K562 (cell line): ENCODE results near the gene UBA52. TPM values are rescaled to one million over a fixed set of nuclear protein-coding genes. Genes with fewer than 3 reads are reported as not detected.
A peak's percentile ranks its signal among the peaks of the same experiment; 100 is the strongest.

ENCODE experiments used
- ATAC-seq: fragments of 200-7000 bp; cut with Tn5 transposase; 3 replicates; pipeline ENCODE4 v1.9.1; 2020; ENCODE audit warnings: moderate library complexity
- BruUV-seq: library from RNA; stranded (reverse); fragments of 400-500 nt; replicated peaks from 2 replicates; lab custom pipeline; 2021; lab: Mats Ljungman, UMichigan
- CTCF ChIA-PET: fragments of 300-600 bp; formaldehyde crosslinking; extraction: SDS; loops from one replicate; lab custom pipeline; 2021; ENCODE audit warnings: low intra/inter-chr PET ratio; lab: Yijun Ruan, JAX
- POLR2A ChIA-PET: fragments of 300-600, 350-650 bp; sonication (Branson Sonifier 250); formaldehyde crosslinking; extraction: SDS; loops from one replicate; lab custom pipeline; 2021; ENCODE audit warnings: antibody characterized with exemption, inconsistent platforms; lab: Yijun Ruan, JAX
- DNase-seq, 4 experiments: peaks; one replicate each; pipeline versions ENCODE4 v3.0.0 to v3.0.0-alpha.2; 2011 to 2018; ENCODE audit warnings: low spot score in 3 of 4, mixed read lengths in 3 of 4; ENCODE audit errors: extremely low read depth in 1 of 4
- FAIRE-seq: peaks from 2 replicates; lab custom pipeline; 2011; peaks lifted over from hg19 to GRCh38; lab: Jason Lieb, UNC
- H2AFZ ChIP-seq: 2 replicates; pipeline ENCODE4 v1.6.0; 2011; ENCODE audit warnings: low read depth, low read length, control low read depth, inconsistent platforms
- H3K27ac ChIP-seq: fragments of 200-600 bp; 3 replicates; pipeline ENCODE4 v1.8.0; 2011; ENCODE audit warnings: low read depth, mild to moderate bottlenecking, control low read depth, inconsistent platforms, low read length, moderate library complexity, mixed read lengths; ENCODE audit errors: extremely low read depth
- H3K27me3 ChIP-seq, 2 experiments: fragments of 300-600 bp in 1 of 2; 2 replicates in 1 of 2; 3 replicates in 1 of 2; pipeline versions ENCODE4 v1.6.0 to v1.8.0; 2011; ENCODE audit warnings: inconsistent platforms in 2 of 2, low read length in 2 of 2, mild to moderate bottlenecking in 1 of 2, mixed read lengths in 1 of 2, moderate library complexity in 1 of 2; ENCODE audit not compliant: control insufficient read depth in 2 of 2, insufficient read depth in 2 of 2
- H3K36me3 ChIP-seq: fragments of 300-600 bp; 3 replicates; pipeline ENCODE4 v1.8.0; 2011; ENCODE audit warnings: mild to moderate bottlenecking, low read length, inconsistent platforms; ENCODE audit not compliant: control insufficient read depth, insufficient read depth
- H3K4me1 ChIP-seq, 2 experiments: fragments of 200-600 bp in 1 of 2; replicated peaks in 1 of 2; 2 replicates in 1 of 2; 3 replicates in 1 of 2; pipeline versions ENCODE4 v1.5.1 to v1.8.0; 2011; ENCODE audit warnings: inconsistent platforms in 2 of 2, low read length in 2 of 2, mild to moderate bottlenecking in 1 of 2, mixed read lengths in 1 of 2, moderate library complexity in 1 of 2; ENCODE audit not compliant: control insufficient read depth in 2 of 2, insufficient read depth in 2 of 2
- H3K4me2 ChIP-seq: 2 replicates; pipeline ENCODE4 v1.6.1; 2011; ENCODE audit warnings: low read length, control low read depth, inconsistent platforms, mixed read lengths; ENCODE audit not compliant: insufficient read depth
- H3K4me3 ChIP-seq: fragments of 200-600 bp; sonication (generic), shearing (Covaris generic); 2 replicates; pipeline ENCODE4 v1.5.1; 2016; ENCODE audit warnings: control low read depth, inconsistent platforms
- H3K79me2 ChIP-seq: fragments of 200-600 bp; 3 replicates; pipeline ENCODE4 v1.8.0; 2011; ENCODE audit warnings: low read length, inconsistent platforms; ENCODE audit not compliant: control insufficient read depth, insufficient read depth
- H3K9ac ChIP-seq, 2 experiments: 2 replicates each; pipeline versions ENCODE4 v1.6.0 to v1.6.1; 2011; ENCODE audit warnings: low read depth in 2 of 2, low read length in 2 of 2, control low read depth in 1 of 2, inconsistent platforms in 1 of 2, mild to moderate bottlenecking in 1 of 2, mixed read lengths in 1 of 2; ENCODE audit not compliant: insufficient read depth in 1 of 2
- H3K9me1 ChIP-seq: one replicate; pipeline ENCODE4 v1.6.0; 2011; ENCODE audit warnings: inconsistent platforms, mild to moderate bottlenecking, low read length, moderate library complexity; ENCODE audit not compliant: control insufficient read depth, insufficient read depth
- H3K9me3 ChIP-seq: replicated peaks from 2 replicates; pipeline ENCODE4 v1.5.1; 2011; ENCODE audit warnings: low read depth, low read length, inconsistent platforms; ENCODE audit not compliant: control insufficient read depth, insufficient read depth
- H4K20me1 ChIP-seq: replicated peaks from 2 replicates; pipeline ENCODE4 v1.6.1; 2011; ENCODE audit warnings: low read length, inconsistent platforms, mixed read lengths; ENCODE audit not compliant: control insufficient read depth, insufficient read depth
- ADNP ChIP-seq: fragments of 200-800 bp; sonication (Bioruptor generic); IDR thresholded peaks from 2 replicates; pipeline ENCODE4 v1.6.1; 2016; ENCODE audit warnings: missing genetic modification characterization, missing compliant biosample characterization
- CHD2 ChIP-seq: IDR thresholded peaks from 2 replicates; pipeline ENCODE4 v1.6.1; 2011; ENCODE audit warnings: low read depth, low read length
- ESRRA ChIP-seq: fragments of 450-650 bp; IDR thresholded peaks from 2 replicates; pipeline ENCODE4 v1.6.1; 2014; ENCODE audit warnings: low read depth, mild to moderate bottlenecking, moderate library complexity, borderline replicate concordance
- KAT7 ChIP-seq: sonication (generic); formaldehyde crosslinking; IDR thresholded peaks from 2 replicates; pipeline ENCODE4 v1.8.0; 2022; ENCODE audit warnings: missing genetic modification reagents, mild to moderate bottlenecking, borderline replicate concordance
- KDM1A ChIP-seq, 2 experiments: fragments of 450-650 bp; IDR thresholded peaks; 2 replicates each; pipeline ENCODE4 v1.6.1; 2016; ENCODE audit warnings: mild to moderate bottlenecking in 2 of 2
- POLR2H ChIP-seq: IDR thresholded peaks from 2 replicates; pipeline ENCODE4 v1.6.1; 2016; ENCODE audit warnings: missing genetic modification characterization, low read depth, mild to moderate bottlenecking, control low read depth, missing compliant biosample characterization, moderate library complexity
- PRMT5 ChIP-seq: sonication (generic); formaldehyde crosslinking; IDR thresholded peaks from 2 replicates; pipeline ENCODE4 v1.5.0; 2020; ENCODE audit warnings: missing genetic modification reagents
- RAD51 ChIP-seq: fragments of 450-650 bp; IDR thresholded peaks from 2 replicates; pipeline ENCODE4 v1.7.1; 2016; ENCODE audit warnings: low read depth, mild to moderate bottlenecking, borderline replicate concordance
- RBM25 ChIP-seq: fragments of 200-400 bp; formaldehyde crosslinking; IDR thresholded peaks from 2 replicates; pipeline ENCODE4 v1.6.1; 2018; ENCODE audit warnings: low read length, low read depth, moderate library complexity; ENCODE audit not compliant: severe bottlenecking
- SMAD4 ChIP-seq: fragments of 250-450 bp; sonication (Bioruptor Pico); conservative IDR thresholded peaks from 2 replicates; pipeline ENCODE4 v1.8.0; 2021; ENCODE audit warnings: inconsistent platforms, mild to moderate bottlenecking, moderate library complexity
- STAT5B ChIP-seq: fragments of 250-450 bp; sonication (Bioruptor Pico); IDR thresholded peaks from 2 replicates; pipeline ENCODE4 v1.8.0; 2021; ENCODE audit warnings: mild to moderate bottlenecking, inconsistent platforms
- ZFP36 ChIP-seq: fragments of 150-350 bp; IDR thresholded peaks from 2 replicates; pipeline ENCODE4 v1.6.1; 2018; ENCODE audit warnings: low read length, low read depth; ENCODE audit not compliant: partially characterized antibody
- ZKSCAN1 ChIP-seq: fragments of 150-350 bp; IDR thresholded peaks from 2 replicates; pipeline ENCODE4 v1.6.1; 2016; ENCODE audit warnings: low read depth, low read length
- ZNF121 ChIP-seq: sonication (generic); formaldehyde crosslinking; conservative IDR thresholded peaks from 2 replicates; pipeline ENCODE4 v1.8.0; 2022; ENCODE audit warnings: missing genetic modification reagents
- ZNF57 ChIP-seq: fragments of 450-650 bp; formaldehyde crosslinking; IDR thresholded peaks from 2 replicates; pipeline ENCODE4 v1.4.0; 2020; ENCODE audit warnings: mild to moderate bottlenecking, moderate library complexity
- WGBS: fragments of 100-300 bp; shearing (Covaris generic); methylation state at CpG from one replicate; pipeline ENCODE4 v1.1.6; 2016; ENCODE audit warnings: low coverage, mixed read lengths; ENCODE audit not compliant: insufficient coverage; ENCODE audit errors: missing lambda C conversion rate; 5-methylcytosine and 5-hydroxymethylcytosine counted together
- in situ Hi-C: fragments of 300-500 bp; cut with MboI; formaldehyde crosslinking; loops from 4 replicates; pipeline ENCODE4 v1.15.0; 2018; ENCODE audit warnings: inconsistent platforms, mixed read lengths
- intact Hi-C: fragments of 100-400 bp; cut with micrococcal nuclease; formaldehyde crosslinking; loops from 2 replicates; pipeline ENCODE4 v1.14.2; 2022
- polyA plus RNA-seq, 8 experiments: library from polyadenylated mRNA; depleted of rRNA in 4 of 8; stranded (reverse) in 5 of 8; unstranded in 3 of 8; fragments of >200 nt; fragmentation: Nextera tagmentation in 2 of 8; fragmentation: Illumina TruSeq in 1 of 8; extraction: Ambion mirVana in 2 of 8; extraction: Trizol in 1 of 8; gene quantifications; 2 replicates each; pipeline versions ENCODE4 v1.2.1 to v1.2.3, GENCODE V29; 2011 to 2014; ENCODE audit warnings: inconsistent platforms in 1 of 8, missing spikeins in 1 of 8
- total RNA-seq, 7 experiments: library from RNA; depleted of rRNA in 6 of 7; stranded (reverse); fragments of >200 nt in 6 of 7; fragmentation: Illumina TruSeq in 2 of 7; extraction: Trizol in 2 of 7; gene quantifications; 2 replicates each; pipeline versions ENCODE4 v1.2.1 to v1.2.3, GENCODE V29; 2011 to 2021; ENCODE audit warnings: low replicate concordance in 1 of 7
- TF ChIP-seq, protein P1 (sequence below): sonication (generic); formaldehyde crosslinking; IDR thresholded peaks from 2 replicates; pipeline ENCODE4 v1.8.0; 2022; ENCODE audit warnings: mild to moderate bottlenecking, missing genetic modification reagents
- TF ChIP-seq, protein P2 (sequence below): fragments of 250-450 bp; sonication (Bioruptor Pico); IDR thresholded peaks from 2 replicates; pipeline ENCODE4 v1.8.0; 2022; ENCODE audit warnings: moderate library complexity, mild to moderate bottlenecking, inconsistent platforms

The UBA52 gene
- total and polyA plus RNA-seq, 9 of the 15 experiments (the other 6 are each of a cell fraction or from before 2014, with no cell fraction given) = 1,110 to 2,751 (median 1,733) TPM

DNA sequence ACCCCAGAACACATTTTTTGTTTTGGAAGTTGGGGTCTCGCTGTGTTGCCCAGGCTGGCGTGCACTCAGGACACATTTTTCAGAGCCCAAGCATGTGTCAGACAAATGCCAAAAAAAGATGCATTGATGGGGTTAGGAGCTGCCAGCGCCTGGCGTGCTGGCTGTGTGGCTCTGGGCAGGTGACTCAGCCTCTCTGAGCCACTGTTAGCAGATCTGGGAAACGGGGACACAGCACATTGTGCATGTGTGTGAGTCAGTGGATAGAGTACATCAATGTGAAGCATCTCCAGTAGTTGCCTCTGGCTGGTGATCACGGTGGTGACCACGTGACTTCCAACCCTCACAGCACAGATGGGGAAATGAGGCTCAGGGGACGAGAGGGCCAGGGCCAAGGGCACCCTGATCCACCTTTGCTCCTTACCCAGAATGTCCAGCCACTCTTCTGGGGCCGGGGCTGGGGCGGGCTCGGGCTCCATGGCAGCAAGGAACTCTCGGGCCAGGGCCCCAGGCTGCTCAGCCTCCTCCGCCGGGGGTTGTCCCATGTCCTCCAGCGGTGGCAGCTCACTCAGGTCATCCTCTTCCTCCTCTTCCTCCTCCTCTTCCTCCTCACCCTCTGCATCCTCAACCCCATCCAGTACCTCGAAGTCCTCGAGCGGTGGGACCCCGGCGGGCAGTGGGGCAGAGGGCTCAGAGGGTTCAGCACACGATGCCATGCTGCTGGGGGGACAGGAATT, 30.2 kb upstream of the UBA52 start (continued):
- TF ChIP-seq ZFP36 (peak; percentile 85), ZNF121 (peak; percentile 92), RAD51 (peak; percentile 25; the same call in 1 of the 2 replicates), STAT5B (CRISPR knock-in tag) (no peak), SMAD4 (CRISPR knock-in tag) (no peak)

DNA sequence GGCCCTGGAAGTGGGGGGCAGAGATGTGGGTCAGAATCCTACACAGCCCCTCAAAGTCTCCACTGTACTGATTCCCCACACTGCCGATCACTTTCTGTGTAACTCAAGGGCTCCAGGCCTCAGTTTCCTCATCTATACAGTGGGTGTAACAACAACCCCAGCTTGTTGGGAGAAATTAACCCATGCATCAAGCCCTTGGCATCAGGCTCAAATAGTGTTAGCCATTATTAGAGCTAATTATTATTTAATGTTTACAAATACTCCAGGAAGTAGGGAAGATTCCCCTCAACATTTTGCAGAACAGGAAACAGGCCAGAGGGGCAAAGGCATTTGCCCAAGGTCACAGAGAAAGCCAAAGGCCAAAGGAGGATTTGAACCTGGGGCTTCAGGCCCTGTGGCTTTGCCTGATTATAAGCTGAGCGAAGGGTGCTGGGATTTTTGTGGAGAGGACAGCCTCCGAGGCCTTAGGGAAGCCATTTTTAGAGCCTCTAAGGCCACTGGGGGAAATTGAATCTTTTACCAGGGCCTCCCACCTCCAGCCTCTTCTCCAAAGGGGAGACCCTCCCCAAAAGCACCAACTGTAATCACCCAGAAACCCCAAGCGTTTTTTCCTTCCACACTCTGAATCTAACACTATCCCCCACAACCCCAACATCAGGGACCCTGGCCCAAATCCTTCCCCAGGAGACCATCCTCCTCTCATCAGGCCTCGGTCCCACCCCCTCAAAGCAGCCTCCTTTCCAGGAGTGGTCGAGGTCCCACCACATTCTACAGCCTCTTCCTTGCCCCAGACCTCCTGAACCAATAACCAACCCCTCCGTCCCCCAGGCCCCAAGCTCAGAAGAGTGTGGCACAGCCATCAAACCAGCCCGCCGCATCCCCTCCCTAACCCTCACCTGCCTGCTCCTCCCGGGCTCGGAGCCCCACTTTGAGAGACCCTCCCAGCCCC, 29.4 kb upstream of the UBA52 start:
- Histone ChIP-seq H3K9me1 (no peaks in the 10 kb centered on the region), H3K9ac (peak overlapping the region; percentile 76 to 97), H3K4me1 (peaks cover 18 to 46% of the 10 kb centered on the region in 2 experiments), H4K20me1 (peaks cover 3% of the 10 kb centered on the region; the same call in 1 of the 2 replicates), H3K27ac (peak overlapping the region; percentile 75), H3K36me3 (peaks cover 43% of the 10 kb centered on the region), H3K9me3 (no peaks in the 10 kb centered on the region), H3K27me3 (no peaks in the 10 kb centered on the region), H2AFZ (0 out of 2 replicates have a peak overlapping the region, but pooled peaks have one; percentile 26), H3K79me2 (peaks cover 21% of the 10 kb centered on the region), H3K4me3 (peak overlapping the region; percentile 68), H3K4me2 (peak overlapping the region; percentile 91)
- intact Hi-C loops (loop anchor here (5.0 kb wide), 1 partner anchor 135 kb away; no protein-coding TSS in a partner anchor), in situ Hi-C loops (no loop called here)
- POLR2A ChIA-PET = interaction anchor here (0.6 to 2.7 kb wide), 9 partner anchors 8 to 48 kb away, joined by 3 to 11 read pairs (median 4); partner anchors contain the start of genes ELL and KXD1
- ATAC-seq (no peak), FAIRE-seq (no peak), DNase-seq (peak in 2 of 4 experiments; percentile 16 to 41)
- BruUV-seq = TSS peak; percentile 40
- CTCF ChIA-PET = interaction anchor here (0.6 kb wide), 1 partner anchor 396 kb away, joined by 9 read pairs; no protein-coding TSS in a partner anchor
- 18% methylated on average over 7 of the region's 11 CpGs for WGBS
- TF ChIP-seq CHD2 (no peak), ADNP (peak; percentile 38; the same call in 1 of the 2 replicates), RBM25 (peak; percentile 50), ZKSCAN1 (no peak), KDM1A (IDR thresholded peaks at IDR 0.05) (peak in 1 of 2 experiments; percentile 61; a peak in 2 of 4 replicates), ZNF57 (CRISPR knock-in tag) (no peak), PRMT5 (CRISPR knock-in tag) (no peak), POLR2H (tag) (no peak), KAT7 (CRISPR knock-in tag) (no peak), SMAD4 (CRISPR knock-in tag) (0 out of 2 replicates have a peak, but pooled peaks have one; percentile 30), ESRRA (peak; percentile 44)
- TF ChIP-seq, protein P1, sequence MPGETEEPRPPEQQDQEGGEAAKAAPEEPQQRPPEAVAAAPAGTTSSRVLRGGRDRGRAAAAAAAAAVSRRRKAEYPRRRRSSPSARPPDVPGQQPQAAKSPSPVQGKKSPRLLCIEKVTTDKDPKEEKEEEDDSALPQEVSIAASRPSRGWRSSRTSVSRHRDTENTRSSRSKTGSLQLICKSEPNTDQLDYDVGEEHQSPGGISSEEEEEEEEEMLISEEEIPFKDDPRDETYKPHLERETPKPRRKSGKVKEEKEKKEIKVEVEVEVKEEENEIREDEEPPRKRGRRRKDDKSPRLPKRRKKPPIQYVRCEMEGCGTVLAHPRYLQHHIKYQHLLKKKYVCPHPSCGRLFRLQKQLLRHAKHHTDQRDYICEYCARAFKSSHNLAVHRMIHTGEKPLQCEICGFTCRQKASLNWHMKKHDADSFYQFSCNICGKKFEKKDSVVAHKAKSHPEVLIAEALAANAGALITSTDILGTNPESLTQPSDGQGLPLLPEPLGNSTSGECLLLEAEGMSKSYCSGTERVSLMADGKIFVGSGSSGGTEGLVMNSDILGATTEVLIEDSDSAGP (CRISPR knock-in tag) = no peak
- TF ChIP-seq, protein P2, sequence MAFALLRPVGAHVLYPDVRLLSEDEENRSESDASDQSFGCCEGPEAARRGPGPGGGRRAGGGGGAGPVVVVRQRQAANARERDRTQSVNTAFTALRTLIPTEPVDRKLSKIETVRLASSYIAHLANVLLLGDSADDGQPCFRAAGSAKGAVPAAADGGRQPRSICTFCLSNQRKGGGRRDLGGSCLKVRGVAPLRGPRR (CRISPR knock-in tag) = no peak
